Epithelial cell of umbilical artery (primary cell): Measurements from ENCODE around the gene VSTM1. TPM values are rescaled to one million over a fixed set of nuclear protein-coding genes. Genes with fewer than 3 reads are reported as not detected.

ENCODE experiments used
- total RNA-seq: library from RNA; depleted of rRNA; stranded (reverse); fragments of >200 nt; gene quantifications from 2 replicates; pipeline ENCODE4 v1.2.3, GENCODE V29; 2014

VSTM1 gene
- total RNA-seq, result not detected in 2 replicates

GRCh38 chr19:54063350-54064116 is at the start of gene VSTM1:
TSS of gene VSTM1 (minus strand) at chr19:54063897. CDS start at chr19:54063777, 120 bp downstream.

GRCh38 chr19:54102421-54103169 is 38.9 kb upstream of the VSTM1 start, which contains the start of gene NDUFA3:
TSS of gene NDUFA3 (plus strand) at chr19:54102855. CDS start at chr19:54102879, 24 bp downstream.

DNA sequence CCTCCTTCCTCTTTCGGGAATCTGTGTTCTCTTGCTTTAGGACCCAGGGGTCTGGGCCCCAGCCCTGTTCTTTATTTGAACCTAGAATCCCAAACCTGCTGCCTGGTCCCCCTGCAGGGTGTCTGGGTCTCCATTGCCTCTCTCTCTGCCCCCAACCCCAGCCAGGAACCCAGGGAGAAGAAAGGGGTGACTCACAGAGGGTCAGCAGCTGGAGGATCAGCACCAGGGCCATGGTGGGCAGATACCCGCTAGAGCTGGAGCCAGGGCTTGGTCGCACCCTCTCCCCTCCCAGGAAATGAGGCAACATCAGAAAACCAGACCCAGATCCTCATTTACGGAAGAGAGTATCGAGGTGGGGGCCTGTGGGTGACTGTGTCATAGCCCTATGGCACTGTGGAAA is 36.9 kb upstream of the VSTM1 start, which contains the start of gene OSCAR:
TSS of gene OSCAR (minus strand) at position 243 of the 400 bp plus-strand sequence. CDS start at position 232, 11 bp downstream.

DNA sequence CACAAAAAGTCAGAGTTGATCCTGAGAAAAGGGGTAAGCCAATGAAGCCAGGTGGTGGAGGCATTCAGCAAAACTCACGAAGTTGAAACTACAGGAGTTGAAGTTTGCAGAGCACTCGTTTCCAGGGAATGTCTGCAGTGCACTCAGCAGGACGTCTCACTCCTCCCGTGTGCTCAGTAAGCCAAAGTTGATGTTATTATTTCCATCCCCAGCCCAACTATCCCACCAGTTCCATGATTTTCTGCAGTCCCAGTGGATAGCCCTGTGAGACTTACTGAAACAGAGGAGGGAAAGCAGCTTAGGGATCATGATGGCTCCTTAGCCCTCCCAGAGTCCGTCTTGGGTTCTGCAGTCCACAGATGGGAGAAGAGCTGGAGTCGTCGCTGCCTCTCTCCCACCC is 17.3 kb upstream of the VSTM1 start, which contains the start of gene TARM1:
TSS of gene TARM1 (minus strand) at position 334 of the 400 bp plus-strand sequence. CDS start at position 309, 25 bp downstream.

DNA sequence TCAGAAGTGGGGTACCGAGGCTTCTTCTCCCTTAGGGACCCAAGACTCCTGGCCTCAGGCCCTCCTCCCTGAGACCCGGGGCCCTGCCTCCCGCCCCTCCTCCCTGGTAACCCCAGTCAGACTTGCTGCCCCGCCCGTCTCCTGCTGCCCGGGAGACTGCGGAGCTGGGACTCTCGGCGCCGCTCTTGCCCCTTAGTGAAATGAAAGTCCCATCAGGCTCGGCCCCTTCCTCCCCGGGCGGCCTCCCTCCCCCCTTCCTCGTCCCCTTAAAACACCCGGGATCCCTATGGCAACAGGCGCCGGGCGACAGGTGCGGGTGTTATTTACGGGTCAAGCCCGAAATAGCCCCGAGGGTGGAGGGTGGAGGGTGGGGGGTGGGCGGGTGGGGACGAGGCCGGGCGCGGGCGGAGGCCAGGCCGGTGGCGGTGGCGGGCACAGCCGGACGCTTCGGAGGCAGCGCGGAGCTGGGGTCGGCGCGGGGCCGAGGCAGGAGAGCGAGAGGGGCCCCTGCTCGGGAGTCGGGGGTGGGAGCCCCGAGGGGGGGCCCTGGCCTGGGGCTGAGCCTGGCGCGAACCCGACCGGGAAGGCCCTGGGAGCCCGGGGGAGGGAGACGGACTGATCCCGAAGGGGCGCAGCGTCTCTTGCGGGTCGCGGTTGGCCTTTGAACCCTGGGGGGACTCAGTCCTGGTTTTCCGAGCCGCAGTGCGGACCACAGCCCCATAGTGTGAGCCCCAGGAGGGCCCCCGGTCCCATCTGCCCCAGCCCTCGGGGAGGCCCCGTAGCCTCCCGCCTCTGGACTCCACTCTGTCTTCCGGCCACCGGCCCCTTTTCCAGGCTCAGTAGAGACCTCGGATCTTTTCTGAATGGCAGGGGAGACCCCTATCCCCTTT is 72.2 kb downstream of the VSTM1 start, which contains the start of gene CACNG6:
TSS of gene CACNG6 (plus strand) at position 414 of the 890 bp plus-strand sequence. CDS start 1,241 bp downstream, outside the sequence.

Other genes starting within 250 kb of the VSTM1 start
- 1.1 and 2.3 TPM in 2 replicates for gene NLRP12, start 239.6 kb downstream of the VSTM1 start, total RNA-seq
- 2.1 and 6.2 TPM in 2 replicates for gene MYADM, start 196.0 kb downstream of the VSTM1 start, total RNA-seq
- not detected in 2 replicates for gene PRKCG, start 181.7 kb downstream of the VSTM1 start, total RNA-seq
- 0.15 and 1.9 TPM in 2 replicates for gene CACNG7, start 154.6 kb downstream of the VSTM1 start, total RNA-seq
- 0.61 and 0.65 TPM in 2 replicates for gene CACNG8, start 101.0 kb downstream of the VSTM1 start, total RNA-seq
- 2.6 and 3.2 TPM in 2 replicates for gene CACNG6, start 72.3 kb downstream of the VSTM1 start, total RNA-seq
- gene TARM1, start 17.5 kb upstream of the VSTM1 start, total RNA-seq, result not detected in 2 replicates
- not detected in 2 replicates for gene OSCAR, start 36.9 kb upstream of the VSTM1 start, total RNA-seq
- gene NDUFA3, start 39.0 kb upstream of the VSTM1 start, total RNA-seq, result 9.4 and 18.2 TPM in 2 replicates
- 36.6 and 40.0 TPM in 2 replicates for gene TFPT, start 51.8 kb upstream of the VSTM1 start, total RNA-seq
- 75.7 and 92.9 TPM in 2 replicates for gene PRPF31, start 51.9 kb upstream of the VSTM1 start, total RNA-seq
- gene CNOT3, start 73.9 kb upstream of the VSTM1 start, total RNA-seq, result 9.1 and 9.3 TPM in 2 replicates
- 7.8 and 12.2 TPM in 2 replicates for gene LENG1, start 95.8 kb upstream of the VSTM1 start, total RNA-seq
- gene TMC4, start 109.3 kb upstream of the VSTM1 start, total RNA-seq, result 0.32 TPM in 1 of 2 replicates, not detected in the other
- 45.1 and 83.9 TPM in 2 replicates for gene MBOAT7, start 125.7 kb upstream of the VSTM1 start, total RNA-seq
- gene TSEN34, start 127.4 kb upstream of the VSTM1 start, total RNA-seq, result 60.0 and 74.1 TPM in 2 replicates
- gene RPS9, start 137.0 kb upstream of the VSTM1 start, total RNA-seq, result 2,242 and 2,420 TPM in 2 replicates
- not detected in 2 replicates for gene LILRB3, start 159.1 kb upstream of the VSTM1 start, total RNA-seq
- under 0.01 TPM in 1 of 2 replicates, not detected in the other for gene LILRA6, start 178.9 kb upstream of the VSTM1 start, total RNA-seq
- not detected in 2 replicates for gene LILRB5, start 193.4 kb upstream of the VSTM1 start, total RNA-seq
- gene LILRB2, start 217.2 kb upstream of the VSTM1 start, total RNA-seq, result not detected in 2 replicates
- gene LILRA5, start 249.3 kb upstream of the VSTM1 start, total RNA-seq, result not detected in 2 replicates